ENCODE measurements around the gene SH3BGRL. TPM values are rescaled to one million over a fixed set of nuclear protein-coding genes. Genes with fewer than 3 reads are reported as not detected.

The SH3BGRL gene
- total RNA-seq, result 10 to 100 TPM; 51.5 to 85.5 (median 56.9) TPM

- TF ChIP-seq POLR2A (IDR thresholded peaks at IDR 0.05) (no peak), CTCF (IDR thresholded peaks at IDR 0.05) (no peak)
- WGBS, 2 donors, result 1 to 23% methylated on average over 20 to 23 of the region's 23 CpGs
Observed at GRCh38 chrX:81201671-81202455, at the start of gene SH3BGRL, which contains the start of gene HMGN5. Gene SH3BGRL (plus strand): TSS chrX:81202102. CDS start chrX:81202201, 99 bp downstream. Gene HMGN5 (minus strand): TSS chrX:81201913. CDS start chrX:81121549, 80,364 bp downstream.

GRCh38 chrX:81168391-81168790, 33.5 kb upstream of the SH3BGRL start:
- H3K4me3 ChIP-seq (ENCODE audit: low read depth, poor library complexity, severe bottlenecking), result no peak overlapping the region
- intact Hi-C loops (cut with DNase I; ENCODE audit: low total_unique reads), result no loop called here
- 72 to 95% methylated on average over 3 of the region's 3 CpGs for WGBS, 2 donors
- DNase-seq (ENCODE audit: low spot score in 2 of 2), result no peak
- TF ChIP-seq CTCF (IDR thresholded peaks at IDR 0.05), result no peak
- TF ChIP-seq POLR2A (IDR thresholded peaks at IDR 0.05), result no peak

More at GRCh38 chrX:81201671-81202455, at the start of gene SH3BGRL, which contains the start of gene HMGN5:
- intact Hi-C loops (cut with DNase I; ENCODE audit: low total_unique reads), result no loop called here
- peak within 1 kb of the TSS; percentile 55 for H3K4me3 ChIP-seq (ENCODE audit: low read depth, poor library complexity, severe bottlenecking)
- DNase-seq (ENCODE audit: low spot score in 2 of 2), result peak; percentile 72 to 94

- intact Hi-C loops (cut with DNase I; ENCODE audit: low total_unique reads), result no loop called here
- no peak overlapping the region for H3K4me3 ChIP-seq (ENCODE audit: low read depth, poor library complexity, severe bottlenecking)
- no peak for DNase-seq (ENCODE audit: low spot score in 2 of 2)
- WGBS, 2 donors, result 38 to 44% methylated on average over 1 of the region's 1 CpG
- no peak for TF ChIP-seq CTCF (IDR thresholded peaks at IDR 0.05)
- no peak for TF ChIP-seq POLR2A (IDR thresholded peaks at IDR 0.05)
Observed at GRCh38 chrX:81174286-81174685, 27.6 kb upstream of the SH3BGRL start.

GRCh38 chrX:81195259-81195658, 6.6 kb upstream of the SH3BGRL start:
- TF ChIP-seq CTCF (IDR thresholded peaks at IDR 0.05) (no peak), POLR2A (IDR thresholded peaks at IDR 0.05) (no peak)
- H3K4me3 ChIP-seq (ENCODE audit: low read depth, poor library complexity, severe bottlenecking), result no peak overlapping the region
- DNase-seq (ENCODE audit: low spot score in 2 of 2), result no peak
- intact Hi-C loops (cut with DNase I; ENCODE audit: low total_unique reads), result no loop called here
- 86 to 89% methylated on average over 2 of the region's 2 CpGs for WGBS, 2 donors

GRCh38 chrX:81195712-81196111, 6.2 kb upstream of the SH3BGRL start:
- TF ChIP-seq CTCF (IDR thresholded peaks at IDR 0.05) (no peak), POLR2A (IDR thresholded peaks at IDR 0.05) (no peak)
- DNase-seq (ENCODE audit: low spot score in 2 of 2), result no peak
- H3K4me3 ChIP-seq (ENCODE audit: low read depth, poor library complexity, severe bottlenecking), result no peak overlapping the region
- 14 to 23% methylated on average over 5 of the region's 5 CpGs for WGBS, 2 donors
- intact Hi-C loops (cut with DNase I; ENCODE audit: low total_unique reads), result no loop called here
